SU-DHL-6 (cell line): ENCODE measurements around the gene HELB.

Experiments
- CTCF ChIP-seq: fragments of 200-600 bp; sonication (generic); IDR thresholded peaks from one replicate; pipeline ENCODE4 v1.5.1; 2017; ENCODE audit warnings: antibody characterized with exemption, mild to moderate bottlenecking, low read length, moderate library complexity; ENCODE audit not compliant: insufficient read depth, poor library complexity, severe bottlenecking
- EZH2phosphoT487 ChIP-seq: fragments of 200-600 bp; sonication (generic), shearing (Covaris generic); conservative IDR thresholded peaks from 2 replicates; pipeline ENCODE4 v1.6.1; 2018; ENCODE audit warnings: mild to moderate bottlenecking, antibody characterized with exemption, low read length, moderate library complexity, mixed read lengths

GRCh38 chr12:66341126-66341525 is 38.8 kb downstream of the HELB start:
- no peak for TF ChIP-seq CTCF
- no peak for TF ChIP-seq EZH2phosphoT487
